ENCODE data around the gene RNASE12. TPM values are rescaled to one million over a fixed set of nuclear protein-coding genes. Genes with fewer than 3 reads are reported as not detected.

The RNASE12 gene
- total RNA-seq, 6 donors from 2014 or later: not detected

DNA sequence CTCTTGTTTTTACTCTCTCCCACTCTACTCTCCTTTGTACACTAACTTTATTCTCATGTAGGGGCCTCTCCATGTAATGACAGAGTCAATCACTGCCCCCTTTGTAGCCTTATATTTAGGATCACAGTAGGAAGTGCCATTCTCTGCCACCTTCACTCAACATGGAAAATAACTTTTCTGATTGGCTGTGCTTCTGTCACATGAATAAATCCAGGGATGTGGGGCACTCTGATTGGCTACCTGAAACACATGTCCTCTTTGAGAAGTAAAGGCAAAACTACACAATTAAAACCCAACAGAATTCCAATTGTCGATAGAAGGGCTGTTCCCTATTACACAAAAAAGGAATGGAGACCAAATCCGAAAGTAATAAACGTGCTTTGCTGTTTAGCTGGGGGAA is 30.2 kb downstream of the RNASE12 start, which contains the start of gene RNASE9:
Gene RNASE9 (minus strand): TSS at position 87 of the 400 bp plus-strand sequence.
- no peaks in the 10 kb centered on the region for H3K27me3 ChIP-seq

DNA sequence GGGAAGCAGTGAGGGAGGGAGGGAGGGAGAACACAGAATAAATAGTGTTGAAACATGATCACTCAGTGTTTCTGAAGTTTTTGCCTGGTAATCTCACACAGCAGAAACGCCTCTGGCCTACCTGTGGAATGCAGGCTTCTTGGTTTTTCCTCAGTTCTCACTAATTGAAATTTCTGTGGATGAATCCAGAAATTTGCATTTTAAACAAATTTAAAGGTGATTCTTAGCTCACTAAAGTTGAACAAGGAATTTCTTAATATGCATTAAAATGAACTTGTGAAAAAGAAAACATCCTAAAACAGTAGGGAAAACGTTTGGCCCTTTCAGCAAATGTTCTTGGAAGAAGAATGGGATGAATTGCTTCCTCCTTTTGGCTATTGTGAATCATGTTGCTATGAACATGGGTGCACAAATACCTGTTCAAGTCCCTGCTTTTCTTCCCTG is 31.7 kb downstream of the RNASE12 start:
- ATAC-seq (ENCODE audit: low FRiP score in 2 of 2) (no peak), DNase-seq (no peak)
- no peaks in the 10 kb centered on the region for H3K36me3 ChIP-seq
- H3K4me1 ChIP-seq: peaks cover 0 to 6% (median 0%) of the 10 kb centered on the region in 4 donors
- WGBS, 2 donors: 45 to 55% methylated on average over 2 of the region's 2 CpGs
- H3K27me3 ChIP-seq: no peaks in the 10 kb centered on the region
- H3K9me3 ChIP-seq: no peaks in the 10 kb centered on the region
- TF ChIP-seq POLR2AphosphoS5 (IDR thresholded peaks at IDR 0.05) (no peak), CTCF (IDR thresholded peaks at IDR 0.05) (no peak), POLR2A (IDR thresholded peaks at IDR 0.05) (no peak), EP300 (IDR thresholded peaks at IDR 0.05) (no peak)
- H3K4me3 ChIP-seq: no peak overlapping the region
- no peak overlapping the region for H3K27ac ChIP-seq

More for the DNA sequence above, 30.2 kb downstream of the RNASE12 start, which contains the start of gene RNASE9:
- Histone ChIP-seq H3K27ac (no peak within 1 kb of the TSS), H3K9me3 (no peaks in the 10 kb centered on the region), H3K4me3 (no peak within 1 kb of the TSS), H3K36me3 (no peaks in the 10 kb centered on the region), H3K4me1 (peaks cover 0 to 6% (median 0%) of the 10 kb centered on the region in 4 donors)
- ATAC-seq (ENCODE audit: low FRiP score in 2 of 2) (no peak), DNase-seq (no peak)
- TF ChIP-seq EP300 (IDR thresholded peaks at IDR 0.05): no peak
- TF ChIP-seq CTCF (IDR thresholded peaks at IDR 0.05): no peak
- TF ChIP-seq POLR2AphosphoS5 (IDR thresholded peaks at IDR 0.05): no peak
- TF ChIP-seq POLR2A (IDR thresholded peaks at IDR 0.05): no peak
- 95 to 97% methylated on average over 3 of the region's 3 CpGs for WGBS, 2 donors

DNA sequence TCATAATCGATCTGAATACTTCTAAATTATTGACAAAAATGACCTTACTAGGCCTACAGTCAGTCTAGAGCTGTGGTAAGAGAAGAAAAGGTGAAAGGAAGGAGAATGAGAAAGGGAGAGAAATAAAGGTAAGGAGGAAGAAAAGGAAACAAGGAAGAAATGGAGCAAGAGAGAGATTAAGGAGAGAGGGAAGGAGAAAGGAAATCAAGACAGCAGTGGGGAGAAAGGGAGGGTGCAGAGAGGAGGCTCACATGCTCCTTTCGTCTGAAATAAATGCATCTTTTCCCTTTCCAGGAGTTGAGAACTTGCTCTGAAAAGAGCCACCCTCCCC is 34.0 kb downstream of the RNASE12 start:
- no peak for ATAC-seq (ENCODE audit: low FRiP score in 2 of 2)

GRCh38 chr14:20556500-20557211 is 34.5 kb downstream of the RNASE12 start:
- Histone ChIP-seq H3K27me3 (no peaks in the 10 kb centered on the region), H3K4me3 (no peak overlapping the region), H3K36me3 (no peaks in the 10 kb centered on the region), H3K9me3 (no peaks in the 10 kb centered on the region), H3K27ac (no peak overlapping the region), H3K4me1 (peaks cover 0 to 6% (median 0%) of the 10 kb centered on the region in 4 donors)
- DNase-seq (no peak), ATAC-seq (ENCODE audit: low FRiP score in 2 of 2) (no peak)
- TF ChIP-seq EP300 (IDR thresholded peaks at IDR 0.05) (peak in 1 of 4 donors; percentile 40), CTCF (IDR thresholded peaks at IDR 0.05) (no peak)
- WGBS, 2 donors: 42 to 52% methylated on average over 11 of the region's 11 CpGs

More for the DNA sequence above, 34.0 kb downstream of the RNASE12 start:
- no peaks in the 10 kb centered on the region for H3K9me3 ChIP-seq
- H3K27me3 ChIP-seq: no peaks in the 10 kb centered on the region
- no peaks in the 10 kb centered on the region for H3K36me3 ChIP-seq
- whole genome bisulfite sequencing, 2 donors: 51 to 54% methylated on average over 2 of the region's 2 CpGs
- no peak overlapping the region for H3K4me3 ChIP-seq
- peaks cover 0 to 6% (median 0%) of the 10 kb centered on the region in 4 donors for H3K4me1 ChIP-seq
- no peak for DNase-seq
- no peak overlapping the region for H3K27ac ChIP-seq
- TF ChIP-seq POLR2AphosphoS5 (IDR thresholded peaks at IDR 0.05) (no peak), CTCF (IDR thresholded peaks at IDR 0.05) (no peak), EP300 (IDR thresholded peaks at IDR 0.05) (no peak), POLR2A (IDR thresholded peaks at IDR 0.05) (no peak)

DNA sequence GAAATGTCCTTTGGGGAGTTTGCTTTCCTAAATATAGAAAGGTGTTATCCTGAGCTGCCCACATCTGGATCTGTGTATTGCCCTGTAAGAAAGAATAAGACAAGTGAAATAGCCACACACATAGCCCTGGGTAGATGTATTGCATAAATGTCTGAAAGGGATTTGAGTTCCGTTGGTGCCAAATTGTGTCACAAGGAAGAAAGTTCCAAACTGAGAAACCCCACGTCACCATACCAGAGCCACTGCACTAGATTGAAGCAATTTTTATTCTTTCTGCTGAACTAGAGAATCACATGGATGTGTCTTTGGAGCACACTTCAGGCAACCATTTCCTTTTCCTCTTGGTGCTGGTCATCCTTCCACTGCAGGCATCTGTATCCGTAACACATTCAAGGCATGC is 35.3 kb downstream of the RNASE12 start:
- ATAC-seq (ENCODE audit: low FRiP score in 2 of 2): peak in 1 of 2 donors; percentile 48
- no peaks in the 10 kb centered on the region for H3K36me3 ChIP-seq
- 75 to 79% methylated on average over 3 of the region's 3 CpGs for WGBS, 2 donors
- no peak overlapping the region for H3K4me3 ChIP-seq
- H3K27me3 ChIP-seq: no peaks in the 10 kb centered on the region
- TF ChIP-seq EP300 (IDR thresholded peaks at IDR 0.05): no peak
- TF ChIP-seq POLR2A (IDR thresholded peaks at IDR 0.05): no peak
- TF ChIP-seq CTCF (IDR thresholded peaks at IDR 0.05): no peak
- no peak for TF ChIP-seq POLR2AphosphoS5 (IDR thresholded peaks at IDR 0.05)
- no peak overlapping the region for H3K27ac ChIP-seq
- peaks cover 0 to 6% (median 0%) of the 10 kb centered on the region in 4 donors for H3K4me1 ChIP-seq
- no peaks in the 10 kb centered on the region for H3K9me3 ChIP-seq
- no peak for DNase-seq
